ENCODE results near the gene ZBTB7C.

Gene ZBTB7C

GRCh38 chr18:48417985-48418384 lies 8.8 kb upstream of the ZBTB7C start:
- no peak for DNase-seq

- DNase-seq: no peak
These were observed 4.2 kb upstream of the ZBTB7C start for GRCh38 chr18:48413342-48413741.

DNA sequence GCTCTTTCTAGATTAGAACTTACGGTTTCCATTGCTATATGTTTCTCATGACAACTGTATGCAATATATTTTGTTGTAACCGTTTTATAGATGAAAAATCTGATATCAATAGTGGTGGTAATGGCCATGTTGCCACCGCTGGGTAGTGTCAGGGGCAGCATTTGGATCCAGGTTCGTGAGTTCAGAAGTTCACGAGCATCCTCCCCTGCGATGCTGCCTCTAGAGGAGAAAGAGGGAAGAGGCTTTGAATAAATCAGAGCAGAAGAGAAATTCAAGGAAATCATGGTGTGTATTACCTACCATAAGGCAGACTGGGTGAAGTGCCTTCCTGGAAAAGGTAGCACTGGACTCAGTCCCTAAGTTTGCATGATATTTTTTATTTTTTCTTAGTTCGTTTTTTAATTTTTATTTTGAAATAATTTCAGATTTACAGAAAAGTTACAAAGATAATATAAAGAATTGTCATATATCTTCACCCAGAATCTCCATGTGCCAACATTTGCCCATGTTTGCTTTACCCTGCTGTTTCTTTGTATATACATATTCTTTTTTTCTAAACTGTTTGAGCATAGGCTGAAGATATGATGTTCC lies 3.3 kb upstream of the ZBTB7C start:
- peak in 1 of 6 experiments; percentile 1 for DNase-seq

GRCh38 chr18:48410095-48410920 lies 1.1 kb upstream of the ZBTB7C start:
- DNase-seq: peak in 4 of 6 experiments; percentile 5 to 40 (median 18)

DNA sequence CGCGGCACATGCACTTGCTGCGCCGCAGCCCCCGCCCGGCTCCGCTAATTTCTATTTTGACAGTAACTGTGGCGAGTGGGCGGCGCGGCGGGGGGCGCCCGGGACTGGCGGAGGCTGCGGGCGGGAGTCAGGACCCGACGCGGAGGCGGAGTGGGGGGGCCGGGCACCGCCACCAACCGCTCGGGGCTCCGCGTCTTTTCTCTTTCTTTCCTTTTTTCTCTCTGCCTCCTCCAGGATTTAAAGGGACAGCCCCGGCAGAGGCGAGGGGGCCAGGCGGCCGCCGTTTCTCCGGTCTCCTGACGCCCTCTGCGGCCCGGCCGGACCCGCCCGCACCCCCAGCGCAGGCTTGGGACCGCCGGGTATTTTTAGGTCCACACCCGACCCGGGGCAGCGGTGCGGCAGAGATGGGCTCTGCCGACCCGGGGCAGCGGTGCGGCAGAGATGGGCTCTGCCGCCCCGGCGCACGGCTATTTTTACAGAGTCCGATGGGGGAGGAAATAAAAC lies 460 bp upstream of the ZBTB7C start:
- peak in 1 of 6 experiments; percentile 17 for DNase-seq

GRCh38 chr18:48408111-48408726 lies 964 bp downstream of the ZBTB7C start:
- DNase-seq: peak in 1 of 6 experiments; percentile 2

GRCh38 chr18:48407358-48407757 lies 1.8 kb downstream of the ZBTB7C start:
- DNase-seq: no peak

DNA sequence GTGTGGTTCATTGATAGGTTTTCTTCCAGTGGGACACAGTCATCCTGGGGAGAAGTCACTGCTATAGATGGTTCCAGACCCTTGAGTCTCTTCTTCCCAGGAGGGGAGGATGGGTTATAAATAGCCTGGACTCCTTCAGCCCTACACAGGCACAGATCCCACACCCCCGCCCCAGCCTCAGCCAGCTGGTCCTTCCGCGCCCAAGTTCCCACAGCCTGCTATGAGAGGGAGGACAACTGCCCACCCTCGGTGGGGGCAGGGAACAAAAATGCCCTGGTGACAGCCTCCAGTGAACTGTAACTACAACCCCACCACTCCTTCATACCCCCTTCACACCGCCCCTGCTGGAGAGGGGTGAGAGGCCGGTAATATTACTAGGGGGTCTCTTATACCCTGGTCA lies 3.2 kb downstream of the ZBTB7C start:
- no peak for DNase-seq

DNA sequence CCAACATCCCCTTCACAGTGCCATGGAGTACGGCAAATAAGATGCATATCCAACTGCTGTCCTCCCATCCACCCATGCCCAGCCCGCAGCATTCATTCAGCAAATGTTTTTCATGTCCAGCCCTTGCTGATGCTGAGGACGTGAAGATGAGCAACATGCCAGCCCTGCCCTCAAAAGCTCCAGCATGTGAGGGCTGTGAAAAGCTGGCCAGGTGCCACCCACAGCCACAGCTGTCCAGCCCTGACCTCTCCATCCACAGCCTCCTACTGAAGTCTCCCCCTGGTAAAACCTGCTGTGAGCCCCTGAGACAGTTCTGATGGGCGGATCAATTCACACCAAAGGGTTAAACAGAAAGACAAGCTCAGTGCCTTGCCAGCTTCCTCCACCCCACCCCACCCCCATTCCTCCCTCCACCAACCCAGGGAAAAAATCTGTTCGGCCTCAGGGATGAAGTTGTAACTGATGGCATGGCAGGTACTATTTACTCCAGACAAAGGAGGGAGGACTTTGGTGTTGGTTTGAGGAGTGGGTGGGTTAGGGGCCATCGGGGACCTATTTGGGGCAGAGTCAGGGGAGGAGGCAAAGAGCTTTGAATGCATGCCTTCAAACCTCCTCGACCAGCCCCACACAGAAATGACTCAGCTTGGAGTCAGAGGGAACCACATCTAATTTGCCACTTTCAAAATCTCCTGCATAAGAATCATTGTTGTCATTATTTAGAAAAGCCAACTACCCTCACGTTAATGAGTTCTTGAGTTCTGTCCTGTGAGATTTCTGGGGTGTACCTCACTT lies 4.3 kb downstream of the ZBTB7C start:
- no peak for DNase-seq

GRCh38 chr18:48402953-48403352 lies 6.2 kb downstream of the ZBTB7C start:
- DNase-seq: no peak

- no peak for DNase-seq
These were observed 9.7 kb downstream of the ZBTB7C start for GRCh38 chr18:48399303-48400075.

DNA sequence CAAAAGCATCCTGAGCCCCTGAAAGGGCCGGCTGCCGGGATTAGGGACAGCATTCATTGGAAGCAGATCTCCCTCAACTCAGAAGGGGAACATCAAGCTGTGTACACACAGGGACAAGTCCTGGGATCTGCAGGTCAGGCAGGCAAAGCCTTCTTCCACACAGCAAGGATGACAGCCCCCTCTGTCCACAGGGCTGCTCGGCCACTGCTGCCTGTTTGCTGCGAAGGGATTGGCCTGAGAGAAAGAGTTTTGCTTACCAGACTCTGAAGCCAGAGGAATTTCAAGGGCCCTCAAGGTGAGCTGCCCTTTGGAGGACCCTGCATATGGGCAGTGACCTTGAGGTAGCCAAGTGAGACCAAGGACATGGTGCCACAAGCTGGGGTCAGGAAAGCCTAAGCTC lies 11.1 kb downstream of the ZBTB7C start:
- DNase-seq: no peak

GRCh38 chr18:48397021-48397420 lies 12.2 kb downstream of the ZBTB7C start:
- DNase-seq: no peak

DNA sequence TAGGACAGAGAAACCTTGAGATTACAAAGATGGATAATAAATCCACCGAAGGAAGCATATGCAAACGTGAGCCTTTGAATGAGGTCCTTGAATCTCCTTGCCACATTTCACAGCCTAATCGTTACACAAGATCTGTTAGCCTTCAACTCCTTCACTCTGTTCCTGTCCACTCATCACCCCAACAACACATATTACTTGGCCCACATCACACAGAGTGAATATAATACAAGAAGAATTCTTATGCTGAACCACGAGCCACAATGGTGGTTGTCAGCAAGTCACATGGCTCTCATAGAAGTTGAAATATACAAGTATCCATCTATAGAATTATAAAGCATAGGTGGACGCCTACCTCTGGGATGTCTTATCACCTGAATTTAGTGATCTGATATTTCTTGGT lies 12.6 kb downstream of the ZBTB7C start:
- DNase-seq: no peak

DNA sequence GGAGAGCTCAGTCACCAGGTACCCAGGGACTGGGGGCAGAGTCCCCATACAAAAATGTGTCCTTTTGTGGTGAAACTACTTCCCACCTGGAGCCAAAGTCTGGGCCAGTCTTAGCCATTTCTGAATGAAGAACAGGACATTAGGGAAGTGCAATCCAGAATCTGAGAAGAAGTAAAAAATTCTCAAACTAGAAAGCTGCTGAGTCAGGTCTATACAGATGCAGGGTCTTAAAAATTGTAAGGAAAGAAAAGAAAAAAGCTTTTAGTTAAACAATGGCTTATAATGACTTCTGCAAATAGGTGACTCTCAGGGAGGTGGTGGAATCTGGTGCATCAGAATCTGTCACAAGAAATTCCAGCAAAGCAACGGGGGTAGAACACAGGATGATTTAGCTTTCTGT lies 13.5 kb downstream of the ZBTB7C start:
- DNase-seq: no peak

DNA sequence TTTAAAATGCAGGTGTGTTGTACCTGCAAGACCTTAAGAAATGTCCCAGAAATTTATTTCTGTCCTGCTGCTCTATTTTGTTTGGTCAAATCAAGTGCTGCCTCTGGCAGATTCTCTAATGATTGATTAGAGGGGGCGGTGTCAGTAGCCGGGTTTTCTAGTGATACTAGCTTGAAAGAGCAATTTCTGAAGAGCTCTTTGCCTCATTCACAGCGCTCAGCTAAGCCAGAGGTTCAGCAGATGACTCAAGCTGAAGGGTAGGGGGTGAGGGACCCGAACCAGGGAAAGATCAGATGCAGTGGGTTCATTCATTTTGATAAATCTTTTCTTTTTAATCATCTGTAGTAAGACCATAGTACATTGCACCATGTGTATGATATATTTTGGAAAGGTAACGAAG lies 15.0 kb downstream of the ZBTB7C start:
- DNase-seq: no peak

- DNase-seq: no peak
These were observed 15.4 kb downstream of the ZBTB7C start for GRCh38 chr18:48393776-48394175.

GRCh38 chr18:48393170-48393569 lies 16.0 kb downstream of the ZBTB7C start:
- DNase-seq: no peak

DNA sequence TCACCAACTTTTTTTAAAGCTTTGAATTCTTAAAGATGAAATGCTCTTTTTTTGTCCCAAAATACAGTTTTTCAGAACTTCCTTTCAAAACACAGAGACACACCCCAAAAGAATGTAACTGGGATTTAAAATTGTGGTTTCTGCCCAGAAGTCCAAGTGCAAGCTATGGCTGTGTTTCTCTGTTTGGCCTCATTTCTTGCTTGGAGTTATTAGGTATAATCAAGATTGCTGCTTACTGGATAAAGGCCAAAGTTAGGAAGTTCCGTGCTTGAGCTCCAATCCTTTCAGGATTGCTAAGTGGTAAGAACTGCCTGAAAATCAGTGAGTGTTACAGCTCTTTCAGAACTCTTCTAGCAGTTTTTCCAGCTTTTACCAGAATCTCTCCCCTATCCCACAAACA lies 16.9 kb downstream of the ZBTB7C start:
- DNase-seq: no peak

GRCh38 chr18:48391868-48392267 lies 17.3 kb downstream of the ZBTB7C start:
- no peak for DNase-seq

DNA sequence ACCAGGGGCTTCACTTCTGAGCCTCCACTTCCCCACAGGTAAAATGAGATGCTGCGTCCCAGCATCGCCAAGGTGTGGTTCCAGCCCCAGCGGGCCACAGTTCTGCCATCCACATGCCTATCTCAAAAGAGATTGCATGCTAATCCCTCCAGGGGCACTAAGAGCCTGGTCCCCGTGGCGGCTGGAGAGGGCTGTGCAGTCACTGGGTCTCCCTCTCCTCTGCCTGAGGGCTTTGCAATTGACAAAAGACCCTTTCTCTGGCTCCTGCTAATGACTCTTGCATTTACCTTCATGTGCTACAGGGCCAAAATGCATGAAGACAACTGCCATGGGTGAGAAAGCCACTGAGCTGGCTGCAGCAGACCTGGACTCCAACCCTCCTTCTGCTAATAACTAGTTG lies 18.5 kb downstream of the ZBTB7C start:
- DNase-seq: no peak

- DNase-seq: no peak
These were observed 20.7 kb downstream of the ZBTB7C start for GRCh38 chr18:48388478-48388877.

Measured in stimulated activated naive CD4-positive, alpha-beta T cell (primary cell).